Stimulated activated CD4-positive, alpha-beta T cell treated with anti-CD3 and anti-CD28 coated beads, Interleukin-12 subunit alpha, Interleukin-12 subunit beta, amount 100 ng/mL, for 4 hours (primary cell): ENCODE data around the gene PLXDC1.

Experiments used
- DNase-seq: peaks from one replicate; pipeline ENCODE4 v3.0.0-alpha.2; 2020

Gene PLXDC1

DNA sequence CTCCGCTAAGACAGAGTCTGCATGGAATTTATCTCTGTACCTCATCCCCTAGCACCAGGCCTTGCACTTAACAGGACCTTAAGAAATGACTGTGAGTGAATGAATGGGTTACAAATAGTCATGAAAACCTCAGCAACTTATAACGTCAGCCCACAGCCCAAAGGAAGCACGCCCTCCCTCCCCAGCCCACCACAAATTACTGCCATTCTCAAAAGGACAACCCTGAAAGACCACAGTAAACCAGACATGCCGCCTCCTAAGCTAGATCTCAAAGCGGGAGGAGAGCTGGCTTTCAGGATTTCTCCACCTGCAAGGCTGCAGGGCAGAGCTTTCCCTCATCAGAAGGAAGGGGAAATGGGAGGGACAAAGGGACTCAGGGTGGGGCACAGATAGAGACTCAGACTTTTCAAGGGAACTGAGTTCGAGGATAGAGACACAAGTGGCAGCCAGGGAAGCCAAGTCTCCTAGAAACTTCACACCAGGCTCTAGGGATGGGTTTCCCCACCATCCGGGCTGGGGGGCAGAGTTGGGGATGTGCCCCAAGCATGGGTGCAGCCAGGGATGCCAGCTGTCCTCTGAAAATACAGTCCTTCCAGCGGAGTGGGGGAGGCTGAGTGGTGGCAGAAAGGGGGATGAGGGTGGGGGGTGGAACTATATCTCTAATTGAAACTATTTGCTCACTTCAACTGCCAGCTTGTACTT lies 56.7 kb downstream of the PLXDC1 start:
- no peak for DNase-seq

DNA sequence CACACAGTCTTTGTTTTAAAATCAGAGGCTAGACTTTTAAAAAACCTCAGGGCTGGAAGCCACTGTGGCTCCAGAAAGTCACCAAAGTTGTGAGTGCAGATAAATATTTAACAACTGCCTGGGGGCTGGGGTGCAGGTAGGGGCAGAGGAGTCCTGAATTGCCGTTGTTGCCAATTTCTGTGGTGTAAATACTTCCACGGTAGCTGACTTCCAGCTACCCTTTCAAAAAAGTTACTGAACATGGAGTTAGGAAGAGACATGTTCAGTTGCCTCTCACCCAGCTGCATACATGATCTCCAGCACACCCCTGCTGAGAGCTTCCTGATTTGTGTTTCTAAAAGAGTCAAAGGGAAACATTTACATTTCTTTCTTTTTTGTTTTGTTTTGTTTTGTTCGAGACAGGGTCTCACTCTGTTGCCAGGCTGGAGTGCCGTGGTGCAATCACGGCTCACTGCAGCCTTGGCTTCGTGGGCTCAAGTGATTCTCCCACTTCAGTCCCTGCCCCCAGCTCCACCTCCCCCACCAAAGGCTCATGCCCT lies 58.7 kb downstream of the PLXDC1 start:
- DNase-seq, result no peak

DNA sequence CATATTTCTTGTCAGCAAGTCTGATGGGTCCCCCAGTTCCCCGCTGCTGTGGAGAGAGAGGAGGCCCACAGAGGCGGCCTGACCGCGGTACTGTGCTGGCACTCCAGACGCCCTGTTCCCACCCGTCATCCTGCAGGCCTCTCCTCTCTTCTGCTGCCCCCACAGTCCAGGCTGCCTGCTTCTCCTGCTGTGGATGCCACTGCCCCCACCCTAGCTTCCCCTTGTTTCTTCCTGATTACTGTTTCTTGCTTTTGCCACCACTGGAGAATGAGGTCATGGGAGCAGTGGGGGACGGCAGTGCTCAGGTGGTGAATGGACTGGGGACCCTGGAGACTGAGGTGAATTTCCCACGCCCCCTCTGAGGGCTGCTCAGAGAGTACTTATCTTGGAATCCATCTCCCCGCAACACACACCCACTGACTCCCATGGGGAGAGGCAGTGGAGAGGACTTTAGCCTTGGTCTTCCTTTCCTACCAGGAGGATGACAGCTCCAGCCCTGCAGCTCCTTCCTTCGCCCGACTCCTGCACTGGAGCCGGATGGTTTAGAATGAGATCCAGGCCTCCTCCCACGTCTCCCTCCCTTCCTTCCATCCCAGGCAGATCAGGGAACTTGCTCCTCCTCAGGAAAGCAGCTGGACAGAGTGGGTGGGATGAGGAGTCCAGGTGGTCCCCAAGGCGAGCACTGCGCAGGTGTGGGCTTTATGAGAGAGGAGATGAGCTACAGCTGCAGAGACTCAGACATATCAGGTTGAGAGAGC lies 60.4 kb downstream of the PLXDC1 start:
- no peak for DNase-seq

DNA sequence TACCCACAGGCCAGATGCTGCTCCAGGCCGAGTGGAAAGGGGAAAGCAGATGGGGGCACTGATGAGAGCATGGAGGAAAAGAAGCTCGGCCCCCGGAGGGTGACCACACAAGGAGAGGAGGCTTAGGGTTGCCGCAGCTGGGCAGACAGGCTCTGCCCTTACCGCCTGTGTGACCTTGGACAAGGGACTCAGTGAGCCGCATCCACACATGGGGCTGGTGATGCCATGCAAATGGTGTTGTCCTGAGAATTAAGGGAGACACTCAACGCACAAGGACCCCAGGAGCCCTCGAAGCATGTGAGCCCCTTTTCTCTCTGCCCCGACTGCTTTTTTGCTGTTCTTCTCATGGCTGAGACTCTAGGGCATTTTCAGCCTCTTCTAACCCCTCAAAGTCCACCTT lies 61.0 kb downstream of the PLXDC1 start:
- no peak for DNase-seq

DNA sequence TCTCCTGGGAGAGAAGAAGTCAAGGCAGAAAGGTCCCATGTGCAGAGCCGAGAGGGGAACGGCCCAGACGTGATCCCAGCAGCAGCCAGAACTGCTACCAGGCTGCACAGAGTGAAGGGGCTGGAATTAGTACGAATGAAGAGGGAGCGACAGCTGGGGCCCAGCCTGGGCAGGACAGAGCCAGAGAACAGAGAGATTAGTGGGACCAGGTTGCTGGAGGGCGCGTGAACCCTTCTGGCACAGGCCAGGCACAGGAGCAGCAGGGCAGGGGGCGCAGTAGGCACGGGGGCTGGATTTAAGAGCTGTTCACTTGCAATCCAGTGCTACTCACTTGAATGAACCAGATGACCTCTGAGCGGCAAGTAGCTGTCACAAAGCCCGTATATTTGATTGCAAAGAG lies 66.9 kb downstream of the PLXDC1 start:
- no peak for DNase-seq

DNA sequence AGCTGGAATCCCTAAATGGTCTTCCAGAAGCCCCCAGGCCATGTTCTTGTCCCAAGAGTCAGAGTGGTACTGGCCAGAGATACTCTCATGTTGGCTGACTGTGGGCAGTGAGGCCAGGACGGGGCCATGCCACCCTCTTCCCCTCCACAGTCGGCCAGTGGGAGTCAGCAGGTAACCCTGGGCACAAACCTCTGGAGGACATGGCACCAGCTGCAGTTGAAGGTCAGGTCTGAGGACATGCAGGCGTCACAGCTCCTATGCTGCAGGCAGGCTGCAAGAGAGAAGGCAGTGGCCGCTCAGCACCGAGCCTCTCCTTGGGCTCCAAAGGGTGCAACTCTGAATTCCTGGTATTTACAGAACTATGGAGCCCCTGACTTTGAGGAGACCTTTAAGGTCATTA lies 68.2 kb downstream of the PLXDC1 start:
- DNase-seq, result no peak

DNA sequence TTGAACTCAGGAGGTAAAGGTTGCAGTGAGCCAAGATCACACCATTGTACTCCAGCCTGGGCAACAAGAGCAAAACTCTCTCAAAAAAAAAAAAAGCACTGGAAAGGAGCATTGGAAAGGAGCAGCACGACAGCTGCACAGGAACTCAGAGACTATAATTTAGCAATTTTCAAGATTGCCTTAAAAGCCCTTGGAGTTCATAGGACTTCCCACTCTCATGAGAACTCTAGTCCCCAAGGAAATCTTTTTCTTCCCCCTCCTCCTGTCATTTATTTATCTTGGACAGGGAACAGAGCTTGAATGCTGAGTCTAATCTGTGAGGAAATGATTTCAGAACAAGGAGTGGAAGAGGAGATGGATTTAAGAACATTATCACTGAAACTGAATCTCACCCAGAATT lies 69.0 kb downstream of the PLXDC1 start:
- no peak for DNase-seq

DNA sequence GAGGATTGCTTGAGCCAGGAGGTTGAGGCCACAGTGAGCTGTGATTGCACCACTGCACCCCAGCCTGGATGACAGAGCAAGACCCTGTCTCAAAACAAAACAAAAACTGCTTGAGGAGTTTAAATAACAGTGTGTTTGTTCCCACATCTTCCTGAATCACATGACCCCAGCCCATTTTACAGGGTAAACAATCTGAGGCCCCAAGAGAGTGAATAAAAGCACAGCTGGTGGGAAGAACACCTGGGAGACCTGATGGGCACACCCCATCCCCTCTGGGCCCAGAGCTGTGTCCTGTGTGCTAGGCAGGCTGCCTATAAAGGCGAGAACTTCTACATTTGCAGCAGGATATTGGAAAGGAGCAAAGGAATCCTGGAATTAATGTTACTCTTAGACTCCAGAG lies 69.6 kb downstream of the PLXDC1 start:
- no peak for DNase-seq

DNA sequence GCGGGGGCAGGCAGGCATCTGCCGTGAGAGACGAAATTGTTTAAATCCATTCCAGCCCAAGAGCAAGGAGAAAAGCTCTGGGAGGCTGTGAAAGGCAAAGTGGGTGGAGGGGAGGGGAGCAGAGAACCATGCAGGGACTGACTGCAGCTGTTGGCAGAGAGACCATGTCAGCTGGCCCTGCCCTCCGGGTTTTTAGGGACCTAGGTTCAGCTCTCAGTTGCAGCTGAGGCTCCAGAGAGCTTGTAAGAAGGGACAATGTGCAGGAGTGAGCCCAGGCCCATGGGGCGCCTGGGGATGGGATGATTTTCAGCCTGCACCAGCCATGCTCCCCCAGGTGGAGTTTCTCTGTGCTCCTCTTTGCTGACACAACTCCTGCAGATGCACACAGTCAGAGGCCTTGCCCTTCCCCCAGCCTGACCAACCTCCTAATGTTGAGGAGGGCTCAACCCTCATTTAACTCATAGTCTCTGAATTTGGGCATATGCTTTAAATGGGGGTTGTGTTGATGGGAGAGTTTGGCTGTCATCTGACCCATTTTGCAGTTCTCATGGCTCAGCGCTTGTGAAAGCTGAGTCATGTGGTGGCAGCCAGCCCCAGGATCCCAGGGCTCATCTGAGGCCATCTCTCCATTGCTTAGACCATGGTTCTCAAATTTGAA lies 70.9 kb downstream of the PLXDC1 start:
- no peak for DNase-seq

DNA sequence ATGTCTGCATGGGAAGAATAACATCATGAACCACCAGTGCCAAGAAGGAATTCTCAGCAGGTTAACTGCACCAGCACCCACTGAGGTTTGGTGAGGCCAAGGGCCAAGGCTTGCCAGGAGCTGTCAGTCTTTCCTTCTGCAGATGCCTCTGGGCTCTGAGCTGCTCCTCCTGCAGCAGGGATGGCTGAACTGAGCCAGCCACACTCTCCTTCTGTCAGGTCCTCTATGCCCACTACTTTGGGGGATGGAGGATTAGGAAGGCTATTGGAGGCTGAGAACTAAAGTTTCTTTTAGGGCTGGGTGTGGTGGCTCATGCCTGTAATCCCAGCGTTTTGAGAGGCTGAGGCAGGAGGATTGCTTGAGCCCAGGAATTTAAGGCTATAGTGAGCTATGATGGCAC lies 71.6 kb downstream of the PLXDC1 start:
- DNase-seq, result no peak

DNA sequence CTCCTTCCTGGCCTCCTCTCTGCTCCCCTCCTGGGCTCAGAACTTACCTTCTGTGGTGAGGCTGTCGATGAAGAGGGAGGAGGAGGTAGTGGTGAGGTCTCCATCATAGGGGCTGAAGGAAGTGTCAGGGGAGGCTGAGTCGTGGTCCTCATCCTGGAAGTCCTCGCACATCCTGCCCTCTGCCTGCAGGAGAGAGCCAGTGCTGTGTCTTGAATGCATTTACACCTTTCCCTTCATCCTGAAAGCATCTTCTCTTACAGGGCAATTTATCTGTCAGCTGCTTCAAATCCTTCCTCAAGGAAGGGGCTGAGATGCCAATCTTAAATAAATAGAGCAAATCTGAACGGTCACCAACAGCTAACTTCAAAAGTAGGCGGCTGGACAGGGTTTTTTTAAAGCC lies 73.6 kb downstream of the PLXDC1 start:
- no peak for DNase-seq

DNA sequence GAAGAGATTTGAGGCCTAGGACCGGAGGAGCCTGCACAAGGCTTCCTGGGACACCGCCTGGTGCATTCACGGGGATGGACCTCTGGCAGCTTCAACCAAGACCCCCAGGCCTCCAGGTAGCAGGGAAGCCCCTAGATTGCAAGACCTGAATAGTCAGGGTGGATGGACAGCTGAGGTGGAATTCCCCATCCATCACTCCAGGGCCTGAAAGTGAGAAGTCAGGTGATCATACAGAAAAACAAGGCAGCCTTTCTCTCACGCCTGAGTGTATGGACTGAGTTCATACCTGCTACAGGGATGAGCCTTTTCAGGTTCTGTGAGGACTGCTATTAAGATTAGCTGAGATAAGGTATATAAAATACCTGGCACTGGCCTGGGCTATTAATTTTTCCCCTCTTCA lies 74.2 kb downstream of the PLXDC1 start:
- no peak for DNase-seq

DNA sequence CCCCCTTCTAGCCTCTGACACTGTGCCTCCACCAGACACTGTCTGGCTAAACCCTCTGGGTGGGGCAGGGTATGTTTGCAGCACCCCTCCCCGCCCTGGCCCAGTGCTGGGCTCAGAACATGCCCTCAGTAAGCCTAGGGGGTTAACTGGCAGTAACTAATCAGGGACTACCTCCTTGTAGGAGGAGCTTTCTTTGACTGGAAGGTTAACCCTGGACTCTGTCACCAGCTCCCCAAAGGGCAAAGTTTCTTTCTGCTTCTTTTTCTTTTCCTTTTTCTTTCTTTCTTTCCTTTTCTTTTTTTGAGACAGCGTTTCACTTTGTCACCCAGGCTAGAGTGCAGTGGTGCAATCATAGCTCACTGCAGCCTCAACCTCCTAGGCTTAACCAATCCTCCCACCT lies 76.8 kb downstream of the PLXDC1 start:
- no peak for DNase-seq

DNA sequence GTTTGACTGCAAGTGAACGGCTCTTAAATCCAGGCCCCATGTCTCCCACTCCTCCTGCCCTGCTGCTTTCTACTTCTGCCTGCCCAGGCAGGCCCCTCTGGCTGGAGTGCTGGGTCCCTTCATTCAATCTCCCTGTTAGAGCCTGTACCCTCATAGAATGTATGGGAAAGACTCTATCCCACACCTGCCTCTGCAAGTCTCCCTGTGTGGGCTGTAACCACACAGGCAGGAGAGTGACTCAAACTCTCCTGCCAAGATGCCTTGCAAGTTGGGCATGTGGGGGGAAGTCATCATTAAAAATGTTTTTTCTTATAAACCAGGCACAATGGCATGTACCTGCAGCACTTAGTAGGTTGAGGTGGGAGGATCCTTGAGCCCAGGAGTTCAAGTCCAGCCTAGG lies 77.5 kb downstream of the PLXDC1 start:
- DNase-seq, result no peak

DNA sequence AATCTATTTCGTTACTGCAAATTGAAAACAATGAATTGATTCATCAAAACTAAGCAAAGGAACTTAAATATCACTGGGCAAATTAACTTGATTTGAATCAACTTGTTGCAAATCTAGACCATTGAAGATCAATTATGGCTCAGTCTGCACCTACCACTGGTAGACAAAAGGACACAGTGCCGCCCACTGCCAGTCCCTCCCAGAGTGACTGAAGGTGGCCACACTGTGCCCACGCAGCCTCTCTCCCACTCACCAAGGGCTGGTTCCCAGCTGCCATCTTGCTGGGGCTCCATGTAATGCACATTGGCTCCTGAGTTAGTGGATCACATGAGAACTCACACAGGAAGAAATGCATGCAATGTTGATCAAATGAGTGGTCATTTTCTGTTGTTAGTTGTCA lies 78.1 kb downstream of the PLXDC1 start:
- DNase-seq, result no peak

DNA sequence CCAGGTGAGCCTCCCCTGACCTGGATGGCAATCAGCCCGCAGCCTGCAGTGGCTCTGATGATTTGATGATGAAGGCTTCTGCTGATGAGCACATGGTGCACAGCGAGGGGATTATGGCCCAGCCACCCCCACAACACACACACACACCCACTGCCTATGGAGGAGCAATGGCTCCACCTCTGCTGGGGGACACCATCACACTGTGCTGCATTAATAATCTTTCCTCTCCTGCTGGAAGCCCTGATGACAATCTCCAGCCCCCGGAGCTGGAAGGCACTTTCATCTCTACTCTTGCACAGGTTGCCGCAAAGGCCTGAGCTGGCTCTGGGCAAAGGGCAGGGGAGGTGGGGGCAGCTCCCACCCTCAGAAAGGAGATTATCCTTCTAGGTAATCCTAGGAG lies 79.9 kb downstream of the PLXDC1 start:
- no peak for DNase-seq

DNA sequence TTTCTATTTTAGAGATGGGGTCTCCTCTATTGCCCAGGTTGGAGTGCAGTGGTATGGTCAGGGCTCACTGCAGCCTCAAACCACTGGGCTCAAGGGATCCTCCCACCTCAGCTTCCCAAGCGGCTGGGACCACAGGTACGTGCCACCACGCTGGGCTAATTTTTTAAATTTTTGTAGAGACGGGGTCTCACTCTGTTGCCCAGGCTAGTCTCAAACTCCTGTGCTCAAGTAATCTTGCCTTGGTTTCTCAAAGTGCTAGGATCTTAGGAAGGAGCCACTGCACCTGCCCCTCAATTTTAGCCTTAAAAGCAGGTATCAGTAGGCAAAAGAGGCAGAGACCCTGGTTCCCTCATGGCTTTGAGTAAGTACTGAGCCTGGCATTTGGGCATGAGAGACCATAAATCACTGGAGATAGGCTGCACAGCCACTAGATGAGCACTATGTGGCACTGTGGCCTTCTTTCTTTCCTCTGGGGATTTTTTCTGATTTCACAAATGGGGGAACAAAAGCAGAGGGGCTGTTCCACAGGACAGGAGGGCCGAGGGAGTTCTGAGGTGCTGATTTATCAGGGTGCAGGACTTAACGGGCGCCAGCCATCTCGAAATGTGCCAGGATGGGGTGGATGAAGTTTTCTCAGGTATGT lies 82.2 kb downstream of the PLXDC1 start:
- no peak for DNase-seq

DNA sequence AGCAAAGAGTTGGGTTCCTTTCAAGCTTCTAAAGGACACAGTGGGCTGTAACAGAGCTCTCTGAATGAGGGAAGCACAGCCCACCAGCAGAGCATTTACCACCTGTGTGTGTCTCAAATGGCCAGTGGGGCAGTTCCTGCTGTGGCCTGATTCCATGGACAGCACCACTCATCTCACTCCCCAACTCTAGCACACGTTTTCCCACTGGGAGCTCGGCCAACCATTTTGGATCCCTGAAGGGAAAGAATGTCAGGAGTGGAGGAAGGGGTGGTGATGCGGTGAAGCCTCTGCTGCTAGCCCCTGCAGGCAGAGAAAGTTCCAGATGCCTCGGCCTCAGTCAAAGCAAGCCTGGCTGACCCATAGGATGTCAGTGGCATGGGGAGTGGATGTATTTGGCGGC lies 86.6 kb downstream of the PLXDC1 start:
- DNase-seq, result no peak

DNA sequence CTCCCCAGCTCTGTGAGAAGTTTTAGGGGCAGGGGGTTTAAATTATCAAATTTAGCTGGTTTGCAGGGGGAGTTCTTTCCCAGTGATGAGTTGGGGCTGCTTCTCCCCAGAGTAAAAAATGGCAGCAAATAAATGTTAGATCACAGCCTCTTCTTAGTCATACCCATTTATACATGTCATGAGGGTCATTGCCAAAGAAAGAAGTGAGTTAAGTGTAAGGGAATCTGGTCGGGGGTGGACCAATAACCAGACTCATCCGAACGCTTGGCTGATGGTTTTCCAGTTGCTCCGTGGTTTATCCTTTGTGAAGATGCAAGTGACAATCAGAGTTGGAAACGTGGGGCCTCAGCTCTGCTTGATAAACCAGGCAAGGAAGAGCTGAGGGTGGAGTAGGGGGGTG lies 87.1 kb downstream of the PLXDC1 start:
- DNase-seq, result no peak

DNA sequence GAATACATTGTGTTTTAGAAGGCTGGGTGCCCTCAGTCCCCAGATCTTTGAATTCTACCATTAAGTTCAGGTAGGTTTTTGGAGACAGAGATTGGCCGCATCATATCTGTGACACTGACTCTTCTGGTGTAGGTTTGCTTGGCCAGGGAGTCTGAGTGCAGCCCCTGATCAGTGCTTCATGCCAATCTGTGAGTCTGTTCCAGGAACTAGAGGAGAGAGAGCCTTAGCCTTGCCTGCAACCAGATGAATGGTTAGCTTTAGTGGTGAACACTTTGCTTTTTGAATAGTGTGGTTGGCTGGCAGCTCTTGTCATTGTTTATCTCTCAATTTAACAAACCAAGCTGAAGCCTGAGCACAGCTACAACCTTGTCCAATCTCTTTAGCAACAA lies 87.8 kb downstream of the PLXDC1 start:
- DNase-seq, result no peak

DNA sequence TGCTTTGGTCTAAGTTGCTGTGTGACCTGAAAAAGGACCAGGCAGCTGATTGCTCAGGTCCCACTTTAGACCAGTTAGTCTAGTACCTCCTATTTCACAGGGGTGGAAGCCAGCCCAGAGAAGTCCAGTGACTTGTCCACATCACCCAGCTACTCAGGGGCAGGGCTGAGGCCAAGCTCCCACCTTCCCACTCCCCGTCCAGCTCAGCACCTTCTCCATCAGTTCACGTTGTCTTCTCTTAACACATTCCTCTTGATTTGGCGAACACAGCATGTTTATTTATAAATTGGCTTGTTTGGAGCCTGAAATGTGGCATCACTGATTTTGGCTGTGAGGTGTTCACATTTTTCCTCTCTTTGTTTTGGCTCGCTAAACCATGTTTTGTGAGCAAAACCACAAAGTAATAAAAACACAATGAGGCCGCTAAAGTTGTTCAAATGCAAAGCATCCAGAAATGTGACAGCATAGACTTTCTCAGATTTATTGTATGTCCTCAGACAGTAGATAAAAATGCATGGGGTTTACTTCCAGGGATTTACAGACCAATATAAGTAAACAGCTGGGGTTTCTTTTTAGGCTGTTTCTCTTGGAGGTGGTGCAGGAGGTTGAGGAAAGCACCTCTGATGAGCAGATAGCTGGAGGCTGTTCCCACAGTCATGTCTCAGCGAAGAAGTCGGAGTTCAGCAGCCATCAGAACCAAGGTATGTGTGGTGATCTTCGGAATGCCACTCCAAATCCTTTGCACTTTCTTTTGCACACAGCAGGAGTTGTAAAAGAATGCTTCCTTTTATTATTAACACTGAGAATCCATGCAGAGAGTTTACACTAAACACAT lies 88.4 kb downstream of the PLXDC1 start:
- DNase-seq, result no peak

DNA sequence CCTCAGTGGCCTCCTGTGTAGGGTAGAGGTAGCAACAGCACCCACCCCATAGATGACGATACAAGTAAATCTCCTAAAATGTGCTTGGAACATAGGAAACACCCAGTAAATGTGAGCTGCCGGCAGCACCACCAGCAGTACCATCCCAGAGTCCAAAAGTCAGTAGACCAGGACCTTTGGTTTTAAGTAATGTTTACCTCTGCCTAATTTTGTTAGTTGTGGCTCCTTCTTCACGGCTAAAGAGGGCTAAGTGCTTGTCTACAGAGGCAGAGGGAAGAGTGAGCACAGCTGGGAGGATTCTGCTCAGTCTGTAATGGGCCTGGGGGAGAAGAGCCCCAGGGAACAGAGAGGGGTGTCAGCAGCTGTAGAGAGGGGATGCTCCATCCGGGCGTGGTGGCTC lies 92.9 kb downstream of the PLXDC1 start:
- DNase-seq, result no peak
